H1 (cell line): ENCODE data around the gene MYOM3. TPM values are rescaled to one million over a fixed set of nuclear protein-coding genes. Genes with fewer than 3 reads are reported as not detected.

Experiments used
- CTCF ChIA-PET: fragments of 300-600 bp; sonication (Branson Sonifier 250); formaldehyde crosslinking; loops from one replicate; lab custom pipeline; 2021; ENCODE audit not compliant: partially characterized antibody; lab: Charles Lee
- POLR2A ChIA-PET: fragments of 300-600 bp; sonication (Branson Sonifier 250); formaldehyde crosslinking; loops from one replicate; lab custom pipeline; 2021; ENCODE audit warnings: inconsistent platforms; ENCODE audit not compliant: partially characterized antibody; lab: Charles Lee
- DNase-seq, 2 experiments: peaks; one replicate each; pipeline versions ENCODE4 v3.0.0 to v3.0.0-alpha.2; 2010 to 2022; ENCODE audit warnings: low spot score in 2 of 2, low read depth in 1 of 2, mixed read lengths in 1 of 2
- FAIRE-seq: peaks from 2 replicates; lab custom pipeline; 2011; peaks lifted over from hg19 to GRCh38; lab: Jason Lieb, UNC
- H2AFZ ChIP-seq: 2 replicates; pipeline ENCODE4 v1.8.1; 2012; ENCODE audit warnings: low read length, inconsistent platforms
- H2AK5ac ChIP-seq: 2 replicates; pipeline ENCODE4 v1.6.1; 2013; ENCODE audit warnings: low read depth, low read length
- H2BK120ac ChIP-seq: replicated peaks from 2 replicates; pipeline ENCODE3; 2013; ENCODE audit warnings: low read depth, low read length, inconsistent platforms
- H2BK12ac ChIP-seq: 2 replicates; pipeline ENCODE4 v1.6.1; 2013; ENCODE audit warnings: low read depth, low read length
- H2BK15ac ChIP-seq: 2 replicates; pipeline ENCODE4 v1.6.1; 2013; ENCODE audit warnings: low read length
- H2BK20ac ChIP-seq: 2 replicates; pipeline ENCODE4 v1.6.1; 2013; ENCODE audit warnings: low read length
- H2BK5ac ChIP-seq: 2 replicates; pipeline ENCODE4 v1.6.1; 2013; ENCODE audit warnings: low read depth, low read length
- H3K14ac ChIP-seq: 2 replicates; pipeline ENCODE4 v1.6.1; 2013; ENCODE audit warnings: inconsistent platforms; ENCODE audit not compliant: insufficient read length
- H3K18ac ChIP-seq: 2 replicates; pipeline ENCODE4 v1.6.1; 2013; ENCODE audit warnings: low read length; ENCODE audit errors: extremely low read depth
- H3K23ac ChIP-seq: 2 replicates; pipeline ENCODE4 v1.6.1; 2013; ENCODE audit warnings: inconsistent platforms; ENCODE audit not compliant: insufficient read length
- H3K23me2 ChIP-seq: 2 replicates; pipeline ENCODE4 v1.6.1; 2013; ENCODE audit warnings: low read depth, low read length
- H3K27ac ChIP-seq: 2 replicates; pipeline ENCODE4 v1.6.1; 2011; ENCODE audit warnings: low read depth, low read length, inconsistent platforms
- H3K27me3 ChIP-seq, 4 experiments: replicated peaks in 1 of 4; 1 replicate in 1 of 4; 2 replicates in 3 of 4; pipeline versions ENCODE4 v1.6.1 to v1.8.1; 2011 to 2013; ENCODE audit warnings: low read length in 3 of 4, mild to moderate bottlenecking in 3 of 4, inconsistent platforms in 2 of 4, mixed read lengths in 2 of 4, moderate library complexity in 1 of 4; ENCODE audit not compliant: control insufficient read depth in 3 of 4, insufficient read depth in 3 of 4; ENCODE audit errors: extremely low read depth in 1 of 4
- H3K36me3 ChIP-seq, 4 experiments: 2 replicates each; pipeline versions ENCODE4 v1.6.1 to v1.8.1; 2011 to 2013; ENCODE audit warnings: mild to moderate bottlenecking in 4 of 4, low read length in 3 of 4, moderate library complexity in 2 of 4, control low read depth in 1 of 4, inconsistent platforms in 1 of 4; ENCODE audit not compliant: insufficient read depth in 4 of 4, control insufficient read depth in 2 of 4
- H3K4ac ChIP-seq: replicated peaks from 2 replicates; pipeline ENCODE3; 2013; ENCODE audit warnings: low read length, low read depth, mixed read lengths, inconsistent platforms; ENCODE audit not compliant: insufficient read length
- H3K4me1 ChIP-seq, 4 experiments: replicated peaks in 1 of 4; 1 replicate in 1 of 4; 2 replicates in 3 of 4; pipeline versions ENCODE4 v1.6.1 to v1.8.1; 2011 to 2013; ENCODE audit warnings: low read length in 3 of 4, inconsistent platforms in 2 of 4, mixed read lengths in 1 of 4; ENCODE audit not compliant: insufficient read depth in 4 of 4, control insufficient read depth in 3 of 4
- H3K4me2 ChIP-seq, 2 experiments: 2 replicates each; pipeline versions ENCODE4 v1.6.1 to v1.8.1; 2011 to 2013; ENCODE audit warnings: low read depth in 2 of 2, low read length in 2 of 2, control low read depth in 1 of 2, inconsistent platforms in 1 of 2, mild to moderate bottlenecking in 1 of 2; ENCODE audit not compliant: insufficient read depth in 1 of 2
- H3K4me3 ChIP-seq, 4 experiments: fragments of 200-600, 300-600 bp in 1 of 4; sonication (generic), shearing (Covaris generic), sonication (Bioruptor Twin) in 1 of 4; 2 replicates each; pipeline versions ENCODE4 v1.5.1 to v1.8.1; 2011 to 2016; ENCODE audit warnings: low read length in 4 of 4, low read depth in 3 of 4, control low read depth in 2 of 4, inconsistent platforms in 2 of 4, mild to moderate bottlenecking in 2 of 4, mixed read lengths in 1 of 4, moderate library complexity in 1 of 4; ENCODE audit not compliant: insufficient read depth in 2 of 4; ENCODE audit errors: extremely low read depth in 1 of 4
- H3K56ac ChIP-seq: replicated peaks from 2 replicates; pipeline ENCODE3; 2013; ENCODE audit warnings: low read depth, mild to moderate bottlenecking, mixed read lengths, low read length, inconsistent platforms; ENCODE audit not compliant: insufficient read length
- H3K79me1 ChIP-seq: 2 replicates; pipeline ENCODE4 v1.6.1; 2013; ENCODE audit warnings: low read depth, low read length, control low read depth
- H3K79me2 ChIP-seq, 2 experiments: 2 replicates each; pipeline versions ENCODE4 v1.6.1 to v1.8.1; 2012 to 2013; ENCODE audit warnings: low read length in 2 of 2, mild to moderate bottlenecking in 2 of 2, inconsistent platforms in 1 of 2; ENCODE audit not compliant: insufficient read depth in 2 of 2, control insufficient read depth in 1 of 2
- H3K9ac ChIP-seq, 4 experiments: replicated peaks in 1 of 4; 1 replicate in 1 of 4; 2 replicates in 3 of 4; pipeline versions ENCODE4 v1.6.1 to v1.8.1; 2011 to 2013; ENCODE audit warnings: low read depth in 3 of 4, low read length in 3 of 4, control low read depth in 2 of 4, mild to moderate bottlenecking in 2 of 4, moderate library complexity in 2 of 4, inconsistent platforms in 1 of 4; ENCODE audit errors: extremely low read depth in 1 of 4
- H3K9me3 ChIP-seq, 2 experiments: 2 replicates each; pipeline versions ENCODE4 v1.6.1 to v1.8.1; 2012 to 2013; ENCODE audit warnings: mild to moderate bottlenecking in 2 of 2, moderate library complexity in 2 of 2, control low read depth in 1 of 2, inconsistent platforms in 1 of 2, low read depth in 1 of 2, low read length in 1 of 2, mixed read lengths in 1 of 2; ENCODE audit not compliant: insufficient read depth in 2 of 2
- H4K20me1 ChIP-seq, 2 experiments: replicated peaks in 1 of 2; 2 replicates each; pipeline versions ENCODE3 to v1.8.1; 2011 to 2013; ENCODE audit warnings: inconsistent platforms in 2 of 2, low read length in 2 of 2, mild to moderate bottlenecking in 1 of 2; ENCODE audit not compliant: insufficient read depth in 2 of 2, control insufficient read depth in 1 of 2
- H4K5ac ChIP-seq: 2 replicates; pipeline ENCODE4 v1.6.1; 2013; ENCODE audit warnings: low read length, low read depth, mixed read lengths, inconsistent platforms; ENCODE audit not compliant: insufficient read length
- H4K8ac ChIP-seq: 2 replicates; pipeline ENCODE4 v1.8.0; 2013; ENCODE audit warnings: mild to moderate bottlenecking, moderate library complexity, low read length, inconsistent platforms; ENCODE audit not compliant: insufficient read depth; ENCODE audit errors: extremely low read depth
- H4K91ac ChIP-seq: replicated peaks from 2 replicates; pipeline ENCODE3; 2013; ENCODE audit warnings: low read length, mixed read lengths, inconsistent platforms; ENCODE audit not compliant: insufficient read length
- CEBPB ChIP-seq: IDR thresholded peaks from 2 replicates; pipeline ENCODE4 v1.6.1; 2012; ENCODE audit warnings: low read depth, low read length
- CHD1 ChIP-seq: IDR thresholded peaks from 2 replicates; pipeline ENCODE4 v1.6.1; 2012; ENCODE audit warnings: low read depth, low read length, improper control_type of control experiment
- CHD2 ChIP-seq: IDR thresholded peaks from 2 replicates; pipeline ENCODE4 v1.6.1; 2012; ENCODE audit warnings: low read length, improper control_type of control experiment
- CTCF ChIP-seq, 3 experiments: IDR thresholded peaks; 1 replicate in 2 of 3; 2 replicates in 1 of 3; pipeline versions ENCODE4 v1.5.1 to v1.6.1; 2011; ENCODE audit warnings: low read length in 3 of 3, mild to moderate bottlenecking in 3 of 3, inconsistent platforms in 2 of 3, low read depth in 1 of 3, moderate library complexity in 1 of 3; ENCODE audit not compliant: insufficient read depth in 1 of 3; ENCODE audit errors: control extremely low read depth in 1 of 3
- EGR1 ChIP-seq: IDR thresholded peaks from 2 replicates; pipeline ENCODE4 v1.6.1; 2011; ENCODE audit warnings: low read depth, low read length, borderline replicate concordance
- NRF1 ChIP-seq: IDR thresholded peaks from 2 replicates; pipeline ENCODE4 v1.6.1; 2011; ENCODE audit warnings: mild to moderate bottlenecking, low read depth, low read length, improper control_type of control experiment
- POU5F1 ChIP-seq: IDR thresholded peaks from 2 replicates; pipeline ENCODE4 v1.6.1; 2011; ENCODE audit warnings: low read depth, mild to moderate bottlenecking, low read length, moderate library complexity
- SAP30 ChIP-seq: fragments of 300-600 bp; sonication (generic); IDR thresholded peaks from 2 replicates; pipeline ENCODE4 v1.7.1; 2012; ENCODE audit warnings: low read length, moderate library complexity, mild to moderate bottlenecking, inconsistent platforms; ENCODE audit not compliant: insufficient read depth, insufficient replicate concordance
- SP1 ChIP-seq: IDR thresholded peaks from 2 replicates; pipeline ENCODE4 v1.6.1; 2011; ENCODE audit warnings: low read depth, low read length
- SP4 ChIP-seq: IDR thresholded peaks from 2 replicates; pipeline ENCODE4 v1.6.1; 2012; ENCODE audit warnings: low read length, inconsistent platforms
- TEAD4 ChIP-seq: IDR thresholded peaks from 2 replicates; pipeline ENCODE4 v1.6.1; 2012; ENCODE audit warnings: low read depth, low read length, inconsistent platforms, mixed read lengths
- WGBS, 2 experiments: shearing (Covaris generic) in 1 of 2; methylation state at CpG; one replicate each; pipeline versions ENCODE4 v1.1.6 to v1.1.7; 2013 to 2015; ENCODE audit warnings: low lambda C conversion rate in 2 of 2, mixed read lengths in 2 of 2, inconsistent platforms in 1 of 2, low coverage in 1 of 2, missing lambda C conversion rate in 1 of 2; ENCODE audit not compliant: insufficient replicate concordance in 2 of 2, insufficient coverage in 1 of 2, insufficient read length in 1 of 2; ENCODE audit errors: extremely low coverage in 1 of 2, missing lambda C conversion rate in 1 of 2; 5-methylcytosine and 5-hydroxymethylcytosine counted together
- polyA plus RNA-seq, 7 experiments: library from polyadenylated mRNA; depleted of rRNA in 3 of 7; stranded (reverse) in 5 of 7; unstranded in 2 of 7; fragments of >200 nt in 5 of 7; fragments of 200-250 nt in 2 of 7; gene quantifications; 1 replicate in 5 of 7; 2 replicates in 1 of 7; 4 replicates in 1 of 7; pipeline versions ENCODE4 v1.2.1 to v1.2.3, GENCODE V29; 2011 to 2013; ENCODE audit warnings: missing spikeins in 2 of 7, mixed read lengths in 2 of 7
- total RNA-seq: library from RNA; stranded (reverse); fragmentation: NEBNext Ultra II Directional; extraction: Animal tissue kit (Norgen Biotek cat#: 25700); gene quantifications from 2 replicates; pipeline ENCODE4 v1.2.1, GENCODE V29; 2021

Gene MYOM3
- total and polyA plus RNA-seq, 2 of the 8 experiments (the other 6 are each of a cell fraction or from before 2014, with no cell fraction given), result 0.08 to 0.09 TPM

- Histone ChIP-seq H2AK5ac (no peak overlapping the region), H3K36me3 (no peaks in the 10 kb centered on the region), H3K4ac (no peak overlapping the region), H3K4me3 (no peak overlapping the region), H3K79me1 (no peaks in the 10 kb centered on the region), H2BK15ac (no peak overlapping the region), H4K8ac (no peak overlapping the region), H4K20me1 (no peaks in the 10 kb centered on the region), H3K27me3 (no peaks in the 10 kb centered on the region), H3K27ac (no peak overlapping the region), H3K9ac (no peak overlapping the region), H3K56ac (no peak overlapping the region), H2BK5ac (no peak overlapping the region), H3K4me2 (no peak overlapping the region), H4K5ac (no peak overlapping the region), H2BK120ac (no peak overlapping the region), H2AFZ (peak overlapping the region; percentile 62; the same call in 1 of the 2 replicates), H4K91ac (no peak overlapping the region), H2BK12ac (no peak overlapping the region), H3K18ac (no peak overlapping the region), H3K9me3 (no peaks in the 10 kb centered on the region), H3K14ac (no peak overlapping the region), H3K23me2 (no peaks in the 10 kb centered on the region), H2BK20ac (no peak overlapping the region), H3K23ac (no peak overlapping the region), H3K79me2 (no peaks in the 10 kb centered on the region), H3K4me1 (no peaks in the 10 kb centered on the region)
- 89% methylated on average over 7 of the region's 7 CpGs; no CpG with 5 or more reads in 1 of the 2 experiments for WGBS, 2 experiments
- DNase-seq (no peak), FAIRE-seq (no peak)
- ChIA-PET POLR2A (interaction anchor here (1.0 kb wide), 1 partner anchor 99 kb away, joined by 3 read pairs; no protein-coding TSS in a partner anchor), CTCF (interaction anchor here (0.7 to 1.9 kb wide), 3 partner anchors 20 to 47 kb away, joined by 3 to 6 read pairs (median 3); no protein-coding TSS in a partner anchor)
- TF ChIP-seq CTCF (IDR thresholded peaks at IDR 0.05; ENCODE audit: control extremely low read depth in 1 of 3, insufficient read depth in 1 of 3, low read depth in 1 of 3, low read length in 3 of 3) (no peak), CHD1 (no peak), NRF1 (no peak), CEBPB (no peak), SP1 (no peak), SP4 (no peak), EGR1 (no peak), SAP30 (no peak), POU5F1 (no peak), TEAD4 (no peak), CHD2 (no peak)
Measured at GRCh38 chr1:24051206-24051945, 60.6 kb downstream of the MYOM3 start.
